HepG2 (cell line): ENCODE results near the gene SARNP. TPM values are rescaled to one million over a fixed set of nuclear protein-coding genes. Genes with fewer than 3 reads are reported as not detected.

ENCODE experiments used
- AGO1 ChIP-seq: fragments of 200-400 bp; formaldehyde crosslinking; IDR thresholded peaks from 2 replicates; pipeline ENCODE4 v1.6.1; 2017; ENCODE audit warnings: mild to moderate bottlenecking, low read depth, low read length, moderate library complexity; ENCODE audit not compliant: poor library complexity, severe bottlenecking
- BORCS8-MEF2B ChIP-seq: sonication (generic); formaldehyde crosslinking; IDR thresholded peaks from 2 replicates; pipeline ENCODE4 v1.8.0; 2022; ENCODE audit warnings: mild to moderate bottlenecking, missing genetic modification reagents
- ELF3 ChIP-seq: IDR thresholded peaks from 2 replicates; pipeline ENCODE4 v1.6.1; 2016; ENCODE audit warnings: missing genetic modification reagents, missing compliant biosample characterization
- ETV5 ChIP-seq: IDR thresholded peaks from 2 replicates; pipeline ENCODE4 v1.6.1; 2018; ENCODE audit warnings: missing biosample characterization, missing genetic modification reagents, inconsistent platforms, borderline replicate concordance
- GABPA ChIP-seq, 2 experiments: IDR thresholded peaks; 2 replicates each; pipeline ENCODE4 v1.6.1; 2011 to 2016; ENCODE audit warnings: low read depth in 2 of 2, low read length in 1 of 2, missing biosample characterization in 1 of 2, missing genetic modification characterization in 1 of 2
- GZF1 ChIP-seq: sonication (generic); formaldehyde crosslinking; IDR thresholded peaks from 2 replicates; pipeline ENCODE4 v1.5.1; 2020; ENCODE audit warnings: mild to moderate bottlenecking, missing genetic modification reagents
- KDM1A ChIP-seq: IDR thresholded peaks from 2 replicates; pipeline ENCODE4 v1.6.1; 2016; ENCODE audit warnings: missing compliant biosample characterization
- MIER2 ChIP-seq: IDR thresholded peaks from 2 replicates; pipeline ENCODE4 v1.6.1; 2016; ENCODE audit warnings: missing biosample characterization, missing genetic modification reagents
- NONO ChIP-seq, 2 experiments: fragments of 450-650 bp in 1 of 2; sonication (generic) in 1 of 2; formaldehyde crosslinking in 1 of 2; IDR thresholded peaks in 1 of 2; conservative IDR thresholded peaks in 1 of 2; 2 replicates each; pipeline versions ENCODE4 v1.6.1 to v1.8.0; 2017 to 2022; ENCODE audit warnings: mild to moderate bottlenecking in 1 of 2, missing genetic modification reagents in 1 of 2, moderate library complexity in 1 of 2
- NR2F6 ChIP-seq, 2 experiments: IDR thresholded peaks; 2 replicates each; pipeline ENCODE4 v1.6.1; 2016; ENCODE audit warnings: antibody characterized with exemption in 1 of 2, mild to moderate bottlenecking in 1 of 2
- RELA ChIP-seq: sonication (generic); formaldehyde crosslinking; IDR thresholded peaks from 2 replicates; pipeline ENCODE4 v1.4.0; 2020; ENCODE audit warnings: missing genetic modification reagents
- RFX1 ChIP-seq: fragments of 450-650 bp; IDR thresholded peaks from 2 replicates; pipeline ENCODE4 v1.6.1; 2017
- RFX3 ChIP-seq: IDR thresholded peaks from 2 replicates; pipeline ENCODE4 v1.6.1; 2016; ENCODE audit warnings: missing biosample characterization, missing genetic modification reagents
- RFXAP ChIP-seq: sonication (generic); formaldehyde crosslinking; IDR thresholded peaks from 2 replicates; pipeline ENCODE4 v1.4.0; 2020; ENCODE audit warnings: missing genetic modification reagents, borderline replicate concordance
- RXRA ChIP-seq: sonication (generic); formaldehyde crosslinking; IDR thresholded peaks from 2 replicates; pipeline ENCODE4 v1.5.1; 2020; ENCODE audit warnings: missing genetic modification reagents
- SATB2 ChIP-seq: sonication (generic); formaldehyde crosslinking; IDR thresholded peaks from 2 replicates; pipeline ENCODE4 v1.5.0; 2020; ENCODE audit warnings: missing genetic modification reagents
- SOX5 ChIP-seq: IDR thresholded peaks from 2 replicates; pipeline ENCODE4 v1.6.1; 2016; ENCODE audit warnings: borderline replicate concordance
- SRF ChIP-seq: IDR thresholded peaks from 2 replicates; pipeline ENCODE4 v1.6.1; 2011; ENCODE audit warnings: mild to moderate bottlenecking, low read depth, low read length, moderate library complexity
- ZC3H13 ChIP-seq: sonication (generic); formaldehyde crosslinking; IDR thresholded peaks from 2 replicates; pipeline ENCODE4 v1.8.1; 2023; ENCODE audit warnings: mild to moderate bottlenecking, missing genetic modification reagents, moderate library complexity
- ZFP62 ChIP-seq: sonication (generic); formaldehyde crosslinking; IDR thresholded peaks from 2 replicates; pipeline ENCODE4 v1.4.0; 2020; ENCODE audit warnings: missing genetic modification reagents
- ZNF160 ChIP-seq: sonication (generic); formaldehyde crosslinking; IDR thresholded peaks from 2 replicates; pipeline ENCODE4 v1.8.0; 2022; ENCODE audit warnings: mild to moderate bottlenecking, inconsistent platforms, missing genetic modification reagents
- ZNF224 ChIP-seq: sonication (generic); formaldehyde crosslinking; IDR thresholded peaks from 2 replicates; pipeline ENCODE4 v1.5.0; 2020; ENCODE audit warnings: mild to moderate bottlenecking, missing genetic modification reagents
- ZNF350 ChIP-seq: sonication (generic); formaldehyde crosslinking; IDR thresholded peaks from 2 replicates; pipeline ENCODE4 v1.4.0; 2020; ENCODE audit warnings: mild to moderate bottlenecking, low read depth, missing genetic modification reagents, borderline replicate concordance
- ZNF644 ChIP-seq: IDR thresholded peaks from 2 replicates; pipeline ENCODE4 v1.6.1; 2016; ENCODE audit warnings: low read depth
- ZNF709 ChIP-seq: sonication (generic); formaldehyde crosslinking; IDR thresholded peaks from 2 replicates; pipeline ENCODE4 v1.5.0; 2020; ENCODE audit warnings: mild to moderate bottlenecking, missing genetic modification reagents
- ZNF768 ChIP-seq: sonication (generic); formaldehyde crosslinking; IDR thresholded peaks from 2 replicates; pipeline ENCODE4 v1.4.0; 2020; ENCODE audit warnings: missing genetic modification reagents
- polyA plus RNA-seq, 8 experiments: library from polyadenylated mRNA; depleted of rRNA in 3 of 8; stranded (reverse) in 7 of 8; unstranded in 1 of 8; fragments of >200 nt; fragmentation: Illumina TruSeq in 4 of 8; extraction: Trizol in 4 of 8; gene quantifications; 2 replicates each; pipeline versions ENCODE4 v1.2.1 to v1.2.3, GENCODE V29; 2011 to 2016; ENCODE audit warnings: low read depth in 4 of 8, missing spikeins in 1 of 8, mixed read lengths in 1 of 8; ENCODE audit not compliant: insufficient read depth in 1 of 8
- total RNA-seq, 5 experiments: library from RNA; depleted of rRNA; stranded (reverse); fragments of >200 nt; fragmentation: Illumina TruSeq; extraction: Trizol; gene quantifications; 2 replicates each; pipeline ENCODE4 v1.2.3, GENCODE V29; 2016; ENCODE audit warnings: low read depth in 1 of 5
- TF ChIP-seq, protein P1 (sequence below): sonication (generic); formaldehyde crosslinking; IDR thresholded peaks from 2 replicates; pipeline ENCODE4 v1.4.0; 2020; ENCODE audit warnings: missing genetic modification reagents
- TF ChIP-seq, protein P2 (sequence below): sonication (generic); formaldehyde crosslinking; IDR thresholded peaks from 2 replicates; pipeline ENCODE4 v1.9.0; 2022; ENCODE audit warnings: missing genetic modification reagents, mild to moderate bottlenecking, borderline replicate concordance
- TF ChIP-seq, protein P3 (sequence below): IDR thresholded peaks from 2 replicates; pipeline ENCODE4 v1.6.1; 2016; ENCODE audit warnings: mild to moderate bottlenecking

Gene SARNP
- total and polyA plus RNA-seq, 2 of the 13 experiments (the other 11 are each of a cell fraction or from before 2014, with no cell fraction given) = 59.0 to 95.4 TPM

DNA sequence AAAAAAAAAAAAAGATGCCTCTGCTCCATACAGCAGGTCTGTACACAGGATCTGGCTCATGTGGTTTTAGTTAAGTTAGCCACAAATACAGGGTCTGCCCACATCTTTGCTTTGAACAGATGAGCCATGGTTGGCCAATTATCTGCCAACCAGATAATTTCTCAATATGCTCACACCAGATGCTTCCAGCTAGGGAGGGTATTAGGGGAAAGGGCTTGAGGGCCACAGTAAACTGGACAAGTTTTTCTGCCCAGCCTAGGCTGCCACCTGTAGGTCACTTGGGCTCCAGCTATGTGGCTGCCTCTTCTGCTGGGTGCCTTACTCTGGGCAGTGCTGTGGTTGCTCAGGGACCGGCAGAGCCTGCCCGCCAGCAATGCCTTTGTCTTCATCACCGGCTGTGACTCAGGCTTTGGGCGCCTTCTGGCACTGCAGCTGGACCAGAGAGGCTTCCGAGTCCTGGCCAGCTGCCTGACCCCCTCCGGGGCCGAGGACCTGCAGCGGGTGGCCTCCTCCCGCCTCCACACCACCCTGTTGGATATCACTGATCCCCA lies 96.6 kb downstream of the SARNP start (continued):
- TF ChIP-seq, protein P1, sequence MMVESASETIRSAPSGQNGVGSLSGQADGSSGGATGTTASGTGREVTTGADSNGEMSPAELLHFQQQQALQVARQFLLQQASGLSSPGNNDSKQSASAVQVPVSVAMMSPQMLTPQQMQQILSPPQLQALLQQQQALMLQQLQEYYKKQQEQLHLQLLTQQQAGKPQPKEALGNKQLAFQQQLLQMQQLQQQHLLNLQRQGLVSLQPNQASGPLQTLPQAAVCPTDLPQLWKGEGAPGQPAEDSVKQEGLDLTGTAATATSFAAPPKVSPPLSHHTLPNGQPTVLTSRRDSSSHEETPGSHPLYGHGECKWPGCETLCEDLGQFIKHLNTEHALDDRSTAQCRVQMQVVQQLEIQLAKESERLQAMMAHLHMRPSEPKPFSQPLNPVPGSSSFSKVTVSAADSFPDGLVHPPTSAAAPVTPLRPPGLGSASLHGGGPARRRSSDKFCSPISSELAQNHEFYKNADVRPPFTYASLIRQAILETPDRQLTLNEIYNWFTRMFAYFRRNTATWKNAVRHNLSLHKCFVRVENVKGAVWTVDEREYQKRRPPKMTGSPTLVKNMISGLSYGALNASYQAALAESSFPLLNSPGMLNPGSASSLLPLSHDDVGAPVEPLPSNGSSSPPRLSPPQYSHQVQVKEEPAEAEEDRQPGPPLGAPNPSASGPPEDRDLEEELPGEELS (CRISPR knock-in tag) = no peak
- TF ChIP-seq GZF1 (no peak), KDM1A (CRISPR knock-in tag) (no peak), GABPA (IDR thresholded peaks at IDR 0.05; ENCODE audit: low read depth, low read length) (no peak), GABPA (CRISPR knock-in tag; IDR thresholded peaks at IDR 0.05; ENCODE audit: low read depth) (0 out of 2 replicates have a peak, but pooled peaks have one; percentile 6), SRF (no peak), ZNF709 (CRISPR knock-in tag) (no peak), ZNF224 (CRISPR knock-in tag) (no peak), BORCS8-MEF2B (CRISPR knock-in tag) (no peak), NR2F6 (IDR thresholded peaks at IDR 0.05) (no peak), NR2F6 (CRISPR knock-in tag; IDR thresholded peaks at IDR 0.05) (peak; percentile 10; the same call in 1 of the 2 replicates), RELA (no peak), ELF3 (CRISPR knock-in tag) (no peak), RFX3 (CRISPR knock-in tag) (no peak), ZNF644 (no peak), AGO1 (peak; percentile 70), MIER2 (no peak), ZFP62 (no peak), NONO (IDR thresholded peaks at IDR 0.05) (no peak), NONO (CRISPR knock-in tag; conservative IDR thresholded peaks at IDR 0.05) (no peak), ZNF350 (CRISPR knock-in tag) (0 out of 2 replicates have a peak, but pooled peaks have one; percentile 1), ETV5 (CRISPR knock-in tag) (no peak), ZNF160 (CRISPR knock-in tag) (no peak), RFX1 (no peak), ZC3H13 (CRISPR knock-in tag) (no peak), SATB2 (no peak), RFXAP (CRISPR knock-in tag) (no peak), RXRA (peak; percentile 21; the same call in 1 of the 2 replicates), SOX5 (no peak), ZNF768 (peak; percentile 46; the same call in 1 of the 2 replicates)
- TF ChIP-seq, protein P2, sequence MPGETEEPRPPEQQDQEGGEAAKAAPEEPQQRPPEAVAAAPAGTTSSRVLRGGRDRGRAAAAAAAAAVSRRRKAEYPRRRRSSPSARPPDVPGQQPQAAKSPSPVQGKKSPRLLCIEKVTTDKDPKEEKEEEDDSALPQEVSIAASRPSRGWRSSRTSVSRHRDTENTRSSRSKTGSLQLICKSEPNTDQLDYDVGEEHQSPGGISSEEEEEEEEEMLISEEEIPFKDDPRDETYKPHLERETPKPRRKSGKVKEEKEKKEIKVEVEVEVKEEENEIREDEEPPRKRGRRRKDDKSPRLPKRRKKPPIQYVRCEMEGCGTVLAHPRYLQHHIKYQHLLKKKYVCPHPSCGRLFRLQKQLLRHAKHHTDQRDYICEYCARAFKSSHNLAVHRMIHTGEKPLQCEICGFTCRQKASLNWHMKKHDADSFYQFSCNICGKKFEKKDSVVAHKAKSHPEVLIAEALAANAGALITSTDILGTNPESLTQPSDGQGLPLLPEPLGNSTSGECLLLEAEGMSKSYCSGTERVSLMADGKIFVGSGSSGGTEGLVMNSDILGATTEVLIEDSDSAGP (CRISPR knock-in tag) = peak; percentile 54; the same call in 1 of the 2 replicates
- TF ChIP-seq, protein P3, sequence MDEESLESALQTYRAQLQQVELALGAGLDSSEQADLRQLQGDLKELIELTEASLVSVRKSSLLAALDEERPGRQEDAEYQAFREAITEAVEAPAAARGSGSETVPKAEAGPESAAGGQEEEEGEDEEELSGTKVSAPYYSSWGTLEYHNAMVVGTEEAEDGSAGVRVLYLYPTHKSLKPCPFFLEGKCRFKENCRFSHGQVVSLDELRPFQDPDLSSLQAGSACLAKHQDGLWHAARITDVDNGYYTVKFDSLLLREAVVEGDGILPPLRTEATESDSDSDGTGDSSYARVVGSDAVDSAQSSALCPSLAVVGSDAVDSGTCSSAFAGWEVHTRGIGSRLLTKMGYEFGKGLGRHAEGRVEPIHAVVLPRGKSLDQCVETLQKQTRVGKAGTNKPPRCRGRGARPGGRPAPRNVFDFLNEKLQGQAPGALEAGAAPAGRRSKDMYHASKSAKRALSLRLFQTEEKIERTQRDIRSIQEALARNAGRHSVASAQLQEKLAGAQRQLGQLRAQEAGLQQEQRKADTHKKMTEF (CRISPR knock-in tag) = 0 out of 2 replicates have a peak, but pooled peaks have one; percentile 36
